ENCODE measurements around the gene ZNF223.
A peak's percentile ranks its signal among the peaks of the same experiment; 100 is the strongest.

Gene ZNF223

DNA sequence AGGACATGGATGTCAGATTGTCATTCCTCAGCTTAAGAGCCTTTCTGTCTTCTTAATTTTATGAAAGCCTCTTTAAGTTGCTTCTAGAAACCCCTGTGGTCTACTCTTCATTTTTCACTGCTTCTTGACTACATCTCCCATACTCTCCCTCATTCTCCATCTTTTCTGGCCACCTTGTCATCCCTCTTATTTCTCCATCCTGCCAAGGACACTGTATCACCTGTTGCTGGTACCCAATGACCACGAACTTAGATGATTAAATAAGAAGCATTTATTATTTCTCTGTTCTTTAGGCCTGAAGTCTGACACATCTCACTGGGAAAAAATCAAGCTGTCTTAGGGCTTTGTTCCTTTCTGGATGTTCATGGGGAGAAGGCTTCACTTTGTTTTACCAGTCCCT, 9.2 kb downstream of the ZNF223 start:
- in situ Hi-C loops (cut with HindIII; ENCODE audit: low pct_ligation_motif_present, low pct_unique_long_range_greater_than_20kb, low sequenced_read_pairs), result no loop called here
- no peak for DNase-seq

DNA sequence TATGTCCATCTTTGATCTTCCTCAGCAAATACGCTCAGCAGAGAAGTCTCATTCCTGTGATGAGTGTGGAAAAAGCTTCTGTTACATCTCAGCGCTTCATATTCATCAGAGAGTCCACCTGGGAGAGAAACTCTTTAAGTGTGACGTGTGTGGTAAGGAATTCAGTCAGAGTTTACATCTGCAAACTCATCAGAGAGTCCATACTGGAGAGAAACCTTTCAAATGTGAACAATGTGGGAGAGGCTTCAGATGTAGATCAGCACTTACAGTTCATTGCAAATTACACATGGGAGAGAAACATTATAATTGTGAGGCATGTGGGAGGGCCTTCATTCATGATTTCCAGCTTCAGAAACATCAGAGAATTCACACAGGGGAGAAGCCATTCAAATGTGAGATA, 14.5 kb downstream of the ZNF223 start:
- in situ Hi-C loops (cut with HindIII; ENCODE audit: low pct_ligation_motif_present, low pct_unique_long_range_greater_than_20kb, low sequenced_read_pairs), result no loop called here
- DNase-seq, result no peak

DNA sequence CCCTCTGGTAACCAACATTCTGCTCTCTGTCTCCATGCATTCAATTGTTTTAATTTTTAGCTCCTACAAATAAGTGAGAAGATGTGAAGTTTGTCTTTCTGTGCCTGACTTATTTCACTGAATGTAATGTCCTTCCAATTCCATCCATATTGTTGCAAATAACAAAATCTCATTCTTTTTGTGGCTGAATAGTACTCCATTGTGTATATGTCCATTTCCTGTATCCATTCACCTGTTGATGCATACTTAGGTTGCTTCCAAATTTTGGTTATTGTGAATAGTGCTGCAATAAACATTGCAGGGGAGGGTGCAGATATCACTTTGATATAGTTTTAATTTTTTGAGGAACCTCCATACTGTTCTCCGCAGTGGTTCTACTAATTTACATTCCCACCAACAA, 17.6 kb downstream of the ZNF223 start:
- DNase-seq, result no peak
- in situ Hi-C loops (cut with HindIII; ENCODE audit: low pct_ligation_motif_present, low pct_unique_long_range_greater_than_20kb, low sequenced_read_pairs), result no loop called here

DNA sequence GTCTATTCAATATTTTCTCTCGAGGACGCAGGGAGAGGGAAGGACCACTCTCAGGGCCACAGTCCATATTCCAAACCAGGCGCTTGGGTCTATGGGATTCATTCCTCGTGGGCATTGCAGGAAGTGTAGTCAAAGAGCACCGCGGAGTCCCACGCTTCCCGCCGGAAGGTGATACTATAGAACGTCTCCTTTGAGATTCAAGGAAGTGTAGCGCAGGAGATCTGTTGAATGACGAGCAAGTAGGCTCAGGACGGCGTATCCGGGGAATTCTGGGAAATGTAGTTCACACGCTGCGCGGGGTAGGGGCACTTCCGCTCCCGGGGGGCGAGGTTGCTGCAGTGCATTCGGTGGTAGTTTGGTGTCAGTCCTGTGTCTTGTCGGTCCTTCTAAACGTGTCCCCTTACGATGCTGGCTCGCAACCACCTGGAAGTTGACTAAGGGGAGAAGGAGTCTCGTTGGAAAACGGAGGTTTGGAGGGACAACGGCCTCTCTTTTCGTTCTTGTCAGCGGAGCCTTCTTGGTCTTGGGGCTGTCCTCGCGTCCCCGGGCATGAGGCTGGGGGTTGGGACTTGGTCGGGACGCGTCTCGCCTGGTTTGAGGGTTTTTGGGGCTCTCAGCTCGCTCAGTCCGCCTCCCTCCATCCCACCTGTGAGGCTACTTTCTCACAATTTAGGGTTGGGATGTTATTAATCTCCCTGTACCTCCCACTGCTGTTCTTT, 20.1 kb downstream of the ZNF223 start, which contains the start of gene ZNF284:
ZNF284 (plus strand) TSS at position 336 of the 719 bp plus-strand sequence. CDS start 4,231 bp downstream, outside the sequence.
- in situ Hi-C loops (cut with HindIII; ENCODE audit: low pct_ligation_motif_present, low pct_unique_long_range_greater_than_20kb, low sequenced_read_pairs), result no loop called here
- DNase-seq, result peak; percentile 87

DNA sequence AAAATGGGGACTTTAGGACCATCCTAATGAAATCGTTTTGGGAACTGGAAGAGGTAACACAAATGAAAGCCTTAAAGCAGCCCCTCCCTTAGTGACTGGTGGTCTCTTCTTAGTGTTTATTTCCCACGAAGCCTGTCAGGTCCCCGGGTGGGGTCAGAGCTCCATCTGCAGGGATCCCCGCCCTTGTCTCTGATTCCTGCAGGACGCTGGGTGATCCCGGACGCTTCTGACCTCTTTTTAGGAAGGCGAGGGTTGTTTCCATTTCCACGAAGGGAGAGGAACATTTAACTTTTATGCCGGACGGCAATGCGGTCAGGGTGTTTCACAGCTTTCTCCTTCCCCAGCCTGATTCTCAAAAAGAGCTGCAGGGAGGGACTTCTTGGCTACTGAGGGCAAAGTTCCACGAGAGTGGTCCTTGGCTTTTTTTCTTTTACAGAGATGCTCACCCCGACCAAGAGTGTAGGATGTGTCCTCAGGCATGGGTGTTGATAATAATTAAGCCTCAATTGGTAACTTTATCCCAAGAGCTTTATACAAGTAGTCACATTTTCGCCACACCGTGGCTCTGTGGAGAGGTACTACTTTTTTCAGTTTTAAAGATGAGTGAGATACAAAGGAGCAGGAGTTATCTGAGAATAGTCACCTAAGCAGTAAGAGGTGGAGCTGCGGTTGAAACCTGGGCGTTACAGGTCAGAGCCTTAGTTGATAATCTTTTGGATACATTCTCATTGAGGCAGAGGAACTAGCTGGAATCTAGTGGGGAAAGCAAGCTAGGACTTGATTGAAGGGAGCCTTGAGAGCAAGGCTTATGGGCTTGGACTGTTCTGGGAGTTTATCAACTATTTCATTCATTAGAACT, 20.9 kb downstream of the ZNF223 start:
- in situ Hi-C loops (cut with HindIII; ENCODE audit: low pct_ligation_motif_present, low pct_unique_long_range_greater_than_20kb, low sequenced_read_pairs), result no loop called here
- DNase-seq, result peak; percentile 8

DNA sequence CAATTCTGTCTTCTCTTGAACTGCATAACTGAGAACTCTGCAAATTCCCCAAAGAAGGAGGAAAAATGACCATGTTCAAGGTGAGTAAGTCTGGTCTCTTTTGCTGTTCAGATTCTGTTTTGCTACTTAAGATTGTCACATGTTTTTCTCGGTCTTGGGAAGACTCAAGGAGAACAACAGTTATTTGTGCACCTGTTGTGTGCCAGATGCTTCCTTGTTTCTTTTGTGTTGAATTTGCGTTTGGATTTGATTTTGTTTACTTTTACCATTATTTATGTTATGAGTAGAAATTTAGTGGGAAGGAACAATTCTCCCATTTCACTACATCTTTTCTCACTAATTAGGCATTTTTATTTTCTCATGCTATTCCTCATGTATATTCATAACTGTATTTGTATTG, 24.5 kb downstream of the ZNF223 start:
- no peak for DNase-seq
- in situ Hi-C loops (cut with HindIII; ENCODE audit: low pct_ligation_motif_present, low pct_unique_long_range_greater_than_20kb, low sequenced_read_pairs), result no loop called here

DNA sequence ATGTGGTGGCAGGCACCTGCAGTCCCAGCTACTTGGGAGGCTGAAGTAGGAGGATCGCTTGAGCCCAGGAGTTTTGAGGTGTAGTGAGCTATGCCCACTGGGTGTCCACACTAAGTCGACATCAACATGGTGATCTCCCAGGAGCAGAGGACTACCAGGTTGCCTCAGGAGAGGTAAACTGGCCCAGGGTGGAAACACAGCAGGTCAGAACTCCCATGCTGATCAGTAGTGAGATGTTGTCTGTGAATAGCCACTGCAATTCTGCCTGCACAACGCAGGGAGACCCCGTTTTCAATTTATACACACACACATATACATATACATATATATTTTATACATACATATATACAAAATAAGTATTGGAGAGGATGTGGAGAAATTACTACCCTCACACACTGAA, 40.3 kb downstream of the ZNF223 start:
- in situ Hi-C loops (cut with HindIII; ENCODE audit: low pct_ligation_motif_present, low pct_unique_long_range_greater_than_20kb, low sequenced_read_pairs), result no loop called here
- DNase-seq, result no peak

DNA sequence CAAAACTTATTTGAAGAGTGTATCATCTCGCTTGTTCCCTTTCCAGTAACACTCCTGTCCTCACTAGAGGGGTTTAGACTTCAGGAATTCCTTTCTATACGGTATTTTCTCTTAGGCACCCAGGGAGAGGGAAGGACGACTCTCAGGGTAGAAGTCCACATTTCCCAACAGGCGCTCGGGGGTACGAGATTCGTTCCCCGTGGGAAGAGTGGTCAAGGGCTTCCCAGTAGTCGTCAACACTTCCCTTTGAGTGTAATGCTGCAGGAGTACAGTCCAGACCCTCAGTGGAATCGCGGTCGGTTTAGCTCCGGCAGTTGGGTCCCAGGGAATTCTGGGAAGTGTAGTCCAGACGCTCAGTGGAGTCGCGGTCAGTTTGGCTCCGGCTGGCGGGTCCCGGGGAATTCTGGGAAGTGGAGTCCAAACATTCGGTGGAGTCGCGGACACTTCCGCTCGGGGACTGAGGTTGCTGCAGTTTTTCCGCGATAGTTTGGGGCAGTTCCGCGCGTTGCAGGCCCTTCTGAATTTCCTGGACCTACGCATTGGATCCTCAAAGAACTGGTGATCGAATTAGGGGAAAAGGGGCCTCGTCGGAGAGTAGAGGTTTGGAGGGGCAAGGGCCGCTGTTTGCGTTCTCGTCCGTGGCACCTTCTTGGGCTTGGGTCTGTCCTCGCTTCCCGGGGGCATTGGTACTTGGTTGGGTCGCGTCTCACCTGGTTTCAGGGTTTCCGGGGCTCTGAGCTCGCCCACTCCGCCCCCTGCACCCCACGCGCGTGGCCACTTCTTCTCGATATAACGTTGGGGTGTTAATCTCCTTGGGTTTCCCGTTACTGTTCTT, 42.3 kb downstream of the ZNF223 start, which contains the start of gene ZNF224:
ZNF224 (plus strand) TSS at position 431 of the 835 bp plus-strand sequence. CDS start 3,513 bp downstream, outside the sequence.
- DNase-seq, result peak; percentile 90
- in situ Hi-C loops (cut with HindIII; ENCODE audit: low pct_ligation_motif_present, low pct_unique_long_range_greater_than_20kb, low sequenced_read_pairs), result no loop called here

DNA sequence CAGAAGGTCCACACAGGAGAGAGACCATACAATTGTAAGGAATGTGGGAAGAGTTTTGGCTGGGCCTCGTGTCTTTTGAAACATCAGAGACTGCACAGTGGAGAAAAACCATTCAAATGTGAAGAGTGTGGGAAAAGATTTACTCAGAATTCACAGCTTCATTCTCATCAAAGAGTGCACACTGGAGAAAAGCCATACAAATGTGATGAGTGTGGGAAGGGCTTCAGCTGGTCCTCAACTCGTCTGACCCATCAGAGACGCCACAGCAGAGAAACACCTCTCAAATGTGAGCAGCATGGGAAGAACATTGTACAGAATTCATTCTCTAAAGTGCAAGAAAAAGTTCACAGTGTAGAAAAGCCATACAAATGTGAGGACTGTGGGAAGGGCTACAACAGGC, 55.9 kb downstream of the ZNF223 start:
- no peak for DNase-seq
- in situ Hi-C loops (cut with HindIII; ENCODE audit: low pct_ligation_motif_present, low pct_unique_long_range_greater_than_20kb, low sequenced_read_pairs), result no loop called here

DNA sequence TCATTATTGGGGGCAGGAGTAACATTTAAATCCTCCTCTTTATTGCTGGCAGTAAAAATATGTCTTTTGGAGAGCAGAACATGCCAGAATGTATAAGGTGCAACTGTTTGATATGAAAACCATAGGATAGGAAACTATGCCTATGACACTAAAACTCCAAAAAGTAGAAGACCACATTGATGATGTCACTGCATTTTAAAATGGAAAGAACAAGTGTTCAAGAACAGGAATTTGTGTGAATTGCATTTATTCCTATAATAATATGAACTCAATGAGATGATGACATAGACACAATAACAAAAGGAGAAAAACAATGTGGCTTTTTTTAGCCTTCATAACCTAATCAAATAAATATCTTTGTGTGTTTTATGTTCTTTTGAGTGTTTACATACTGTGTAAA, 57.6 kb downstream of the ZNF223 start:
- DNase-seq, result no peak
- in situ Hi-C loops (cut with HindIII; ENCODE audit: low pct_ligation_motif_present, low pct_unique_long_range_greater_than_20kb, low sequenced_read_pairs), result no loop called here

DNA sequence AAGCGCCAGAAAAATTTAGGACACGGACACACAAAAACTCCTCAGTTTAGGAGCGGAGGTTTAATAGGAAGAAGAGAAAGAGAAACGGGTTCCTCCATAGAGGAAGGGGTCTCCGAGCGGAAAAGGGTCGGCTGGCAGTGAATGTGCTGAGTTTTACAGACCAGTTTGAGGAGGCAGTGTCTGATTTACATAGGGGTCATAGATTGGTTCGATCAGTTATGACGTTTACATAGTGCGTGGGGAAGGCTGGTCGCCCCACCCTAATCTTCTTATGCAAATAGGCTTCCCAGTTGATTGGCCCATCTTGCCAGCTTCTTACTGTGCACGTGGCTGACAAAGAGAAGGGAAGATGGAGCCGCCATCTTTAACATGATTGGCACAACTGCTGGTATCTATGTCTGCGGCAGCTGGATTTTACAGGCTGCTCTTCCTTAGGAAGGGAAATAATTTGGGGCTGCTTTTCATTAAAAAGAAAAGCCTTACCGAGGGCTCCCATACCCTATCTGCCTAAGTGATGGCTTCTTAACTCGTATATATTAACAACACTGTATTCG, 60.2 kb downstream of the ZNF223 start:
- in situ Hi-C loops (cut with HindIII; ENCODE audit: low pct_ligation_motif_present, low pct_unique_long_range_greater_than_20kb, low sequenced_read_pairs), result no loop called here
- DNase-seq, result no peak

DNA sequence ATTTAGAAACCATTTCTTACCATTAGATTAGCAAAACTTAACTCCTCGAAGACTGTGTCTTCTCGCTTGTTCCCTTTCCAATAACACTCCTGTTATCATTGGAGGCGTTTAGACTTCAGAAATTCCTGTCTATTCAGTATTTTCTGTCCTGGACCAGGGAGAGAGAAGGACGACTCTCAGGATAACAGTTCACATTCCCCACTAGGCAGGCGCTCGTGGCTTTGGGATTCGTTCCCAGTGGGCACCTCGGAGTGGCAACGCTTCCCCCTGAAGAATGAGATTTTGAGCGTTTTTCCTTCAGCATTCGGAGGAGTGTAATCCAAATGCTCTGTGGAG, 60.9 kb downstream of the ZNF223 start:
- DNase-seq, result no peak
- in situ Hi-C loops (cut with HindIII; ENCODE audit: low pct_ligation_motif_present, low pct_unique_long_range_greater_than_20kb, low sequenced_read_pairs), result no loop called here

DNA sequence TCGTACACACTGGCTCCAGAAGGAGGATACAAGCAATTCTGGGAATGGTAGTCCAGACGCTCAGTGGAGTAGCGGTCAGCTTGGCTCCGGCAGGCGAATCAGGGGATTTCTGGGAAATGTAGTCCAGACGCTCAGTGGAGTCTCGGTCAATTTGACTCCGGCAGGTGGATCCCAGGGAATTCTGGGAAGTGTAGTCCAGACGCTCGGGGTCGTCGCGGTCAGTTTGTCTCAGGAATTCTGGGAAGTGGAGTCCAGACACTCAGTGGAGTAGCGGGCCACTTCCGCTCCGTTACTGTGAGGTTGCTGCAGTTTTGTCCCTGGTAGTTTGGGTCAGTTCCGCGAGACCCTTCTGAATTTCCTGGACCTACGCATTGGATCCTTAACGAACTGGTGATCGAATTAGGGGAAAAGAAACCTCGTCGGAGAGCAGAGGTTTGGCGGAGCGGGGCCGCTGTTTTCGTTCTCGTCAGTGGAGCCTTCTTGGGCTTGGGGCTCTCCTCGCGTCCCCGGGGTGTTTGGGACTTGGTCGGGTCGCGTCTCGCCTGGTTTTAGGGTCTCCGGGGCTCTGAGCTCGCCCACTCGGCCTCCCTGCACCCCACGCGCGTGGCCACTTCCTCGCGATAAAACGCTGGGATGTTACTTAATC, 61.4 kb downstream of the ZNF223 start, which contains the start of gene ZNF225:
ZNF225 (plus strand) TSS at position 262 of the 646 bp plus-strand sequence. CDS start 2,429 bp downstream, outside the sequence.
- in situ Hi-C loops (cut with HindIII; ENCODE audit: low pct_ligation_motif_present, low pct_unique_long_range_greater_than_20kb, low sequenced_read_pairs), result no loop called here
- DNase-seq, result peak; percentile 96

DNA sequence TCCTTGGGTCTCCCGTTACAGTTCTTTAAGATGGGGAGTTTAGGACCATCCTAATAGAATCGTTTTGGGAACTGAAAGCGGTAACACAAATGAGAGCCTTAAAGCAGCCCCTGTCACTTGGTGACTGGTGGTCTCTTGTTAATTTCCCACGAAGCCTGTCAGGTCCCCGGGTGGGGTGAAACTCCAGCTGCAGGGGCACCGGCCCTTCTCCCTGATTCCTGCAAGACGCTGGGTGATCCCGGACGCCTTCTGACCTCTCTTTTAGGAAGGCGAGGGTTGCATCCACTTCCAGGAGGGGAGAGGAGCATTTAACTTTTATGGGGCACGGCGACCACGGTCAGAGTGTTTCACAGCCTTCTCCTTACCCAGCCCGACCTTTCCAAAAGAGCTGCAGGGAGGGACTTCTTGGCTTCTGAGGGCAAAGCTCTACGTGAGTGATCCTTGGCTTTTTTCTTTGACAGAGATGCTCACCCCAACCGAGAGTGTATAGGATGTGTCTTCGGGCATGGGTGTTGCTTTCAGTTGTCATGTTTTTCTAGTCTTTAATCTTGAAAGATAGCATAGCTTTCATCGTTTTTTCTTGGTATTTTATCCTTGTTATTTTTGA, 62.1 kb downstream of the ZNF223 start:
- in situ Hi-C loops (cut with HindIII; ENCODE audit: low pct_ligation_motif_present, low pct_unique_long_range_greater_than_20kb, low sequenced_read_pairs), result no loop called here
- no peak for DNase-seq
